OCI-LY3 (cell line): Measurements from ENCODE around the gene WTAP.

Source experiments
- EZH2phosphoT487 ChIP-seq: fragments of 200-600 bp; shearing (Covaris generic); IDR thresholded peaks from 2 replicates; pipeline ENCODE4 v1.6.1; 2018; ENCODE audit warnings: antibody characterized with exemption, mixed run types, low read depth
- TF ChIP-seq, protein P1 (sequence below): fragments of 200-600, 300-600 bp; sonication (generic); IDR thresholded peaks from 2 replicates; pipeline ENCODE4 v1.5.1; 2014; ENCODE audit warnings: antibody characterized with exemption, low read length, low read depth

DNA sequence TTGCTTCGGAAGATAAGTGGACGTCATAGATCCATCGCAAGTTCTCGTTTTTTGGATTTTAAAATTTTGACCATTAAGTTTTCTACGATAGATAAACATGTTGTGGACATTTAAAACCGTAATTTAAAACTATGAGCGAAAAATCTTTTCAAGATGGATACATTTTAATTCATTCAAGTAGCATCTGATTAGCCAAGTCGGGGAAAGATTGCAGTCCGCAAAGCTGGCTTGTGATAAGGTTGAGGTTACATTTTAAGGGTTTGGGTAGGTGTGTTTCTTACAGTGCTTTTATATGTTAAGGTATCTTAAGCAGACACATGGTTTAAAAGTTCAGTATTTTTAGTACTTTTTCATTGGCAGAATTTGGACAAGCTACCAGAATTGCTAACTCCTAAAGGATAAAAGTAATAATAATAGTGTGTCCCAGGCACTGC is 1.2 kb downstream of the WTAP start:
- TF ChIP-seq, protein P1, sequence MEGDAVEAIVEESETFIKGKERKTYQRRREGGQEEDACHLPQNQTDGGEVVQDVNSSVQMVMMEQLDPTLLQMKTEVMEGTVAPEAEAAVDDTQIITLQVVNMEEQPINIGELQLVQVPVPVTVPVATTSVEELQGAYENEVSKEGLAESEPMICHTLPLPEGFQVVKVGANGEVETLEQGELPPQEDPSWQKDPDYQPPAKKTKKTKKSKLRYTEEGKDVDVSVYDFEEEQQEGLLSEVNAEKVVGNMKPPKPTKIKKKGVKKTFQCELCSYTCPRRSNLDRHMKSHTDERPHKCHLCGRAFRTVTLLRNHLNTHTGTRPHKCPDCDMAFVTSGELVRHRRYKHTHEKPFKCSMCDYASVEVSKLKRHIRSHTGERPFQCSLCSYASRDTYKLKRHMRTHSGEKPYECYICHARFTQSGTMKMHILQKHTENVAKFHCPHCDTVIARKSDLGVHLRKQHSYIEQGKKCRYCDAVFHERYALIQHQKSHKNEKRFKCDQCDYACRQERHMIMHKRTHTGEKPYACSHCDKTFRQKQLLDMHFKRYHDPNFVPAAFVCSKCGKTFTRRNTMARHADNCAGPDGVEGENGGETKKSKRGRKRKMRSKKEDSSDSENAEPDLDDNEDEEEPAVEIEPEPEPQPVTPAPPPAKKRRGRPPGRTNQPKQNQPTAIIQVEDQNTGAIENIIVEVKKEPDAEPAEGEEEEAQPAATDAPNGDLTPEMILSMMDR: no peak
- no peak for TF ChIP-seq EZH2phosphoT487
